Measurements from ENCODE around the gene WHRN. TPM values are rescaled to one million over a fixed set of nuclear protein-coding genes. Genes with fewer than 3 reads are reported as not detected.

Gene WHRN
- total RNA-seq, 1 experiment from 2014 or later: 1.4 TPM

DNA sequence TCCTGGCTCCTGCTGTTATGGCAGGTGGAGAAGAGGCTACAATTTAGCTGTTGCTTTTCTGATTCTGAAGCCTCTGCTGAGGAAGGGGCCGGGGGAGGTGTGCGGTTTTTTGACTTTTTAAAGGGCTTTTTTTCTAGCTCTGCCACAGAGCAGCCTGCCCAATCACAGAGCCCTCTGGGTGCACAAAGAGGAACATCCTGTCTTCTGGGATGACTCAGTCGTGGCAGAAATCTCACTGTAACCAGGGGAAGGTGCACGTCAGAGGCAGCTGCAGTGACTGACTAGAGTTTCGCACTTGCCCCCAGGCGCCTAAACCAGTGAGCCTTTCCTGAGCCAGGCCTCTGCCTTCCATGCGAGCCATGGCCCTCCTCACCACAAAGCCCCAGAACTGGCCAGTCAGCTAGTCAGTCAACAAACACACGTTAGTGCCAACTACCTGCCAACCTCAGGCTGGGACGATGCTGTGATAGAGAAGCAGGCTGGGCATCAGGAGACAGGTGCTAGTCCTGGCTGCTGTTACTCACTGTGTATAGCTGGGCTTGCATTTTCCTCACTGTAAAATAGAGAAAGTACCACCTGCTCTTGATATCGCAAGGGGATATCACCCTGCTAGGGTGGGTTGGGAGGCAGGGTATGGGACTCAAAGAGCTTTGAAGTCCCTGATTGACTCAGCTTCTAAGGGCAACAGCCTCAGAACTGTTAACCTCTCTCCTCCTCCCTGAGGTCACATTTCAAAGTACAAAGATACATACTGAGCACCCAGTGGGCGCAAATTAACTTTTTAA lies 119.7 kb downstream of the WHRN start:
- TF ChIP-seq, protein P1, sequence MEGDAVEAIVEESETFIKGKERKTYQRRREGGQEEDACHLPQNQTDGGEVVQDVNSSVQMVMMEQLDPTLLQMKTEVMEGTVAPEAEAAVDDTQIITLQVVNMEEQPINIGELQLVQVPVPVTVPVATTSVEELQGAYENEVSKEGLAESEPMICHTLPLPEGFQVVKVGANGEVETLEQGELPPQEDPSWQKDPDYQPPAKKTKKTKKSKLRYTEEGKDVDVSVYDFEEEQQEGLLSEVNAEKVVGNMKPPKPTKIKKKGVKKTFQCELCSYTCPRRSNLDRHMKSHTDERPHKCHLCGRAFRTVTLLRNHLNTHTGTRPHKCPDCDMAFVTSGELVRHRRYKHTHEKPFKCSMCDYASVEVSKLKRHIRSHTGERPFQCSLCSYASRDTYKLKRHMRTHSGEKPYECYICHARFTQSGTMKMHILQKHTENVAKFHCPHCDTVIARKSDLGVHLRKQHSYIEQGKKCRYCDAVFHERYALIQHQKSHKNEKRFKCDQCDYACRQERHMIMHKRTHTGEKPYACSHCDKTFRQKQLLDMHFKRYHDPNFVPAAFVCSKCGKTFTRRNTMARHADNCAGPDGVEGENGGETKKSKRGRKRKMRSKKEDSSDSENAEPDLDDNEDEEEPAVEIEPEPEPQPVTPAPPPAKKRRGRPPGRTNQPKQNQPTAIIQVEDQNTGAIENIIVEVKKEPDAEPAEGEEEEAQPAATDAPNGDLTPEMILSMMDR (IDR thresholded peaks at IDR 0.05; ENCODE audit: insufficient read depth in 1 of 2, low read depth in 1 of 2, low read length in 1 of 2, severe bottlenecking in 1 of 2, unreplicated experiment in 1 of 2): no peak
- POLR2A ChIA-PET: no interaction called here
- H3K27me3 Mint-ChIP-seq (ENCODE audit: insufficient read depth, unreplicated experiment): no peaks in the 10 kb centered on the region
- H3K36me3 ChIP-seq (ENCODE audit: control insufficient read depth, insufficient read depth, low read length): no peaks in the 10 kb centered on the region
- H3K4me3 ChIP-seq (ENCODE audit: low read depth, low read length): no peak overlapping the region
- no peaks in the 10 kb centered on the region for H3K9me3 ChIP-seq
- DNase-seq: no peak
- H3K27me3 ChIP-seq (replicated peaks; ENCODE audit: control insufficient read depth, insufficient read depth, low read length): no peaks in the 10 kb centered on the region
- BruUV-seq (replicated peaks): no TSS peak
- CTCF ChIA-PET: no interaction called here
- intact Hi-C loops (cut with micrococcal nuclease; ENCODE audit: unreplicated experiment): no loop called here
- H3K4me1 Mint-ChIP-seq (ENCODE audit: low read depth, unreplicated experiment): no peaks in the 10 kb centered on the region
- no peaks in the 10 kb centered on the region for H3K9me3 Mint-ChIP-seq (ENCODE audit: unreplicated experiment)
- no peaks in the 10 kb centered on the region for H3K4me1 ChIP-seq
- peak overlapping the region; percentile 45 for H3K27ac Mint-ChIP-seq (ENCODE audit: unreplicated experiment)
- H3K4me3 Mint-ChIP-seq (ENCODE audit: unreplicated experiment): no peak overlapping the region
- H3K36me3 Mint-ChIP-seq (ENCODE audit: insufficient read depth, unreplicated experiment): peaks cover 6% of the 10 kb centered on the region

DNA sequence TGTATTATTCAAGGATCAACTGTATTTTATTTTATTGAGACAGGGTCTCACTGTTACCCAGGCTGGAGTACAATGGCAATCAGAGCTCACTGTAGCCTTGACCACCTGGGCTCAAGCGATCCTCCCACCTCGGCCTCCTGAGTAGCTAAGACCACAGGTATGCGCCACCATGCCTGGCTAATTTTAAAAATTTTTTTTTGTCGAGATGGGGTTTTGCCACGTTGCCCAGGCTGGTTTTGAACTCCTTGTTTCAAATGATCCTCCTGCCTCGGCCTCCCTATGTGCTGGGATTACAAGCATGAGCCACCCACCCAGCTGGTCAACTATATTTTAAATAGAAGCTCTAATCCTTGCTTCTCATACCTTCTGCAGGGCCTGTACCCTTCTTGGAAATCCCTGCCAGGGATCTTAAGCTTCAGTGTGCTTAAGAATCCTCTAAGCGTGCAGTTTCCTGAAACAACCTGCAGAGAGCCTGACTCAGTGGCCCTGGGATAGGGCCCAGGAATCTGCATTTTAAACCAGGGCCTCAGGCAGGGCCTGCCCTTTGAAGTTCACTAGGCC lies 120.4 kb downstream of the WHRN start:
- no peak overlapping the region for H3K4me3 Mint-ChIP-seq (ENCODE audit: unreplicated experiment)
- no TSS peak for BruUV-seq (replicated peaks)
- intact Hi-C loops (cut with micrococcal nuclease; ENCODE audit: unreplicated experiment): no loop called here

DNA sequence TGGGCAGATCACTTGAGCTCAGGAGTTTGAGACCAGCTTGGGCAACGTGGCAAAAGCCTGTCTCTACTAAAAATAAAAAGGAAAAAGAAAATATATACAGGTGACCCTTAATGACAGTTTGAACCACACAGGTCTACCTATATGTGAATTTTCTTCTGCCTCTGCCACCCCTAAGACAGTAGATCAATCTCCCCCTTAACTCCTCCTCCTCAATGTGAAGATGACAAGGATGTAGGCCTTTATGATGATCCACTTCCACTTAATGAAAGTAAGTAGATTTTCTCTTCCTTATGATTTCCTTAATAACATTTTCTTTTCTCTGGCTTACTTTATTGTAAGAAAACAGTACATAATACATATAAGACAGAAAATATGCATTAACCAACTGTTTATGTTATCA lies 120.9 kb downstream of the WHRN start:
- no peaks in the 10 kb centered on the region for H3K27me3 Mint-ChIP-seq (ENCODE audit: insufficient read depth, unreplicated experiment)
- BruUV-seq (replicated peaks): no TSS peak
- intact Hi-C loops (cut with micrococcal nuclease; ENCODE audit: unreplicated experiment): no loop called here
- peaks cover 6% of the 10 kb centered on the region for H3K36me3 Mint-ChIP-seq (ENCODE audit: insufficient read depth, unreplicated experiment)
- ChIA-PET POLR2A (no interaction called here), CTCF (no interaction called here)
- Histone ChIP-seq H3K4me3 (ENCODE audit: low read depth, low read length) (no peak overlapping the region), H3K27me3 (replicated peaks; ENCODE audit: control insufficient read depth, insufficient read depth, low read length) (no peaks in the 10 kb centered on the region), H3K4me1 (no peaks in the 10 kb centered on the region), H3K36me3 (ENCODE audit: control insufficient read depth, insufficient read depth, low read length) (no peaks in the 10 kb centered on the region), H3K9me3 (no peaks in the 10 kb centered on the region)
- H3K27ac Mint-ChIP-seq (ENCODE audit: unreplicated experiment): no peak overlapping the region
- H3K4me1 Mint-ChIP-seq (ENCODE audit: low read depth, unreplicated experiment): no peaks in the 10 kb centered on the region
- no peak for DNase-seq
- TF ChIP-seq, protein P1 (IDR thresholded peaks at IDR 0.05; ENCODE audit: insufficient read depth in 1 of 2, low read depth in 1 of 2, low read length in 1 of 2, severe bottlenecking in 1 of 2, unreplicated experiment in 1 of 2): no peak
- H3K4me3 Mint-ChIP-seq (ENCODE audit: unreplicated experiment): no peak overlapping the region
- H3K9me3 Mint-ChIP-seq (ENCODE audit: unreplicated experiment): no peaks in the 10 kb centered on the region

More for the DNA sequence above, 120.4 kb downstream of the WHRN start:
- CTCF ChIA-PET: no interaction called here
- TF ChIP-seq, protein P1 (IDR thresholded peaks at IDR 0.05; ENCODE audit: insufficient read depth in 1 of 2, low read depth in 1 of 2, low read length in 1 of 2, severe bottlenecking in 1 of 2, unreplicated experiment in 1 of 2): no peak
- DNase-seq: no peak
- Histone ChIP-seq H3K36me3 (ENCODE audit: control insufficient read depth, insufficient read depth, low read length) (no peaks in the 10 kb centered on the region), H3K4me3 (ENCODE audit: low read depth, low read length) (no peak overlapping the region), H3K9me3 (no peaks in the 10 kb centered on the region), H3K27me3 (replicated peaks; ENCODE audit: control insufficient read depth, insufficient read depth, low read length) (no peaks in the 10 kb centered on the region), H3K4me1 (no peaks in the 10 kb centered on the region)
- Mint-ChIP-seq H3K9me3 (ENCODE audit: unreplicated experiment) (no peaks in the 10 kb centered on the region), H3K36me3 (ENCODE audit: insufficient read depth, unreplicated experiment) (peaks cover 6% of the 10 kb centered on the region), H3K27ac (ENCODE audit: unreplicated experiment) (no peak overlapping the region), H3K27me3 (ENCODE audit: insufficient read depth, unreplicated experiment) (no peaks in the 10 kb centered on the region), H3K4me1 (ENCODE audit: low read depth, unreplicated experiment) (no peaks in the 10 kb centered on the region)
- POLR2A ChIA-PET: no interaction called here
